IgD-negative memory B cell (primary cell): ENCODE results near the gene TAF11L4. TPM values are rescaled to one million over a fixed set of nuclear protein-coding genes. Genes with fewer than 3 reads are reported as not detected.
"Not testable (repeated sequence)": the region's sequence is repeated elsewhere in the genome, so short reads cannot be mapped to it uniquely, and the experiment has no call there.

ENCODE experiments used
- H3K27ac Mint-ChIP-seq, 3 donors: one replicate each; pipeline ENCODE4 v1.8.0; 2020 to 2022; ENCODE audit warnings: mild to moderate bottlenecking in 3 of 3, mixed read lengths in 3 of 3, moderate library complexity in 1 of 3
- H3K27me3 Mint-ChIP-seq: one replicate; pipeline ENCODE4 v1.8.0; 2021; ENCODE audit warnings: mixed read lengths
- H3K36me3 Mint-ChIP-seq: one replicate; pipeline ENCODE4 v1.8.0; 2020; ENCODE audit warnings: mild to moderate bottlenecking, mixed read lengths
- H3K4me1 Mint-ChIP-seq, 3 donors: one replicate each; pipeline ENCODE4 v1.8.0; 2020 to 2022; ENCODE audit warnings: mixed read lengths in 3 of 3, mild to moderate bottlenecking in 1 of 3
- H3K4me3 Mint-ChIP-seq, 4 donors: one replicate each; pipeline ENCODE4 v1.8.0; 2020 to 2022; ENCODE audit warnings: mild to moderate bottlenecking in 4 of 4, mixed read lengths in 4 of 4, moderate library complexity in 3 of 4
- H3K9me3 Mint-ChIP-seq, 3 donors: one replicate each; pipeline ENCODE4 v1.8.0; 2020 to 2021; ENCODE audit warnings: mixed read lengths in 3 of 3, mild to moderate bottlenecking in 1 of 3
- polyA plus RNA-seq: library from polyadenylated mRNA; unstranded; fragments of 300-500 nt; fragmentation: Illumina TruSeq; gene quantifications from one replicate; pipeline ENCODE4 v1.2.3, GENCODE V29; 2021

Gene TAF11L4
- polyA plus RNA-seq, 1 donor from 2014 or later: not detected

GRCh38 chr5:17524935-17525334, 3.3 kb downstream of the TAF11L4 start, which contains the start of gene TAF11L5:
TSS of gene TAF11L5 (plus strand) at chr5:17525235.
- not testable (repeated sequence) for H3K4me3 Mint-ChIP-seq, H3K4me1 Mint-ChIP-seq, H3K27ac Mint-ChIP-seq, H3K27me3 Mint-ChIP-seq, H3K9me3 Mint-ChIP-seq, H3K36me3 Mint-ChIP-seq

DNA sequence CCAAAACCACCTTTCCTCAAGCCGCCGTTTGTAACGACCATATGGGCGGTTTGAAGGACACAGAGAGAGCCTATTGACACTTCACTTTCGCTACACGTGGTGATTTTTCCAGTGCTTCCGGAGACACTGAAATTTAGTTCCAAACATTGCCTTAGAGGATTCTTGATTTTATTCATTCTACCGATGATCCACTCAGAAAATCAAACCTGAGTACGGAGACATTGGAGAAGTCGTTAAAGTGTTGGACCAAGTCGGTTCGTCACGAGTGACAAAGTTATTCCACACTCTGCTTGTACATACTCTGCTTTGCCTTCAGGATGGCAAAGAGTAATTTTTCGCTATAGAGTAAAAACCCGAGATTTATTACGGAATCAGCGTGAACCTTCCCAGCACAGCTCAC, 4.9 kb downstream of the TAF11L4 start:
- not testable (repeated sequence) for H3K4me1 Mint-ChIP-seq, H3K4me3 Mint-ChIP-seq, H3K9me3 Mint-ChIP-seq, H3K27ac Mint-ChIP-seq, H3K36me3 Mint-ChIP-seq, H3K27me3 Mint-ChIP-seq

DNA sequence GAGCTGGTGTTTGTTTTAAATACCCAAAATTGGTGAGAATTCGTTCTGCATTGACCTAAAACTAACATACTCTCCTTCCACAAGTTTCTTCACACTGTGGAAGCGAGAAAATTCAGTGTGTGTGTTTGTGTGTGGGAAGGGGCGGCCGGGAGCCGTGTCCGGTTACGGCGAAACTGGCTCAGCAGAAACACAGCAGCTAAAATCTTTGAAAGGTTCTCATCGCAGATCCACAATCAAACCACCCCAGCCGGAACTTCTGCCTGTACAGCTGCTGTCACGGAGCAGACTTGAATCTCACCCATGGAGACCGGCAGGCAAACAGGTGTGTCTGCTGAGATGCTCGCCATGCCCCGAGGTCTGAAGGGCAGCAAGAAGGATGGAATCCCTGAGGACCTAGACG, 6.8 kb downstream of the TAF11L4 start, which contains the start of gene TAF11L6:
TSS of gene TAF11L6 (plus strand) at position 301 of the 400 bp plus-strand sequence.
- H3K4me3 Mint-ChIP-seq, H3K4me1 Mint-ChIP-seq, H3K36me3 Mint-ChIP-seq, H3K9me3 Mint-ChIP-seq, H3K27ac Mint-ChIP-seq, H3K27me3 Mint-ChIP-seq: not testable (repeated sequence)

Other genes starting within 250 kb of the TAF11L4 start
- not detected for gene TAF11L2, start 23.6 kb upstream of the TAF11L4 start, polyA plus RNA-seq
- not detected for gene TAF11L3, start 3.4 kb upstream of the TAF11L4 start, polyA plus RNA-seq
- not detected for gene TAF11L5, start 3.4 kb downstream of the TAF11L4 start, polyA plus RNA-seq
- not detected for gene TAF11L6, start 6.9 kb downstream of the TAF11L4 start, polyA plus RNA-seq
- gene TAF11L7, start 64.0 kb downstream of the TAF11L4 start, polyA plus RNA-seq: not detected
- not detected for gene TAF11L8, start 69.2 kb downstream of the TAF11L4 start, polyA plus RNA-seq
- not detected for gene TAF11L9, start 72.6 kb downstream of the TAF11L4 start, polyA plus RNA-seq
- gene TAF11L10, start 76.0 kb downstream of the TAF11L4 start, polyA plus RNA-seq: not detected
- not detected for gene TAF11L11, start 82.4 kb downstream of the TAF11L4 start, polyA plus RNA-seq
- not detected for gene TAF11L12, start 88.6 kb downstream of the TAF11L4 start, polyA plus RNA-seq
- not detected for gene TAF11L13, start 110.3 kb downstream of the TAF11L4 start, polyA plus RNA-seq
- gene TAF11L14, start 112.7 kb downstream of the TAF11L4 start, polyA plus RNA-seq: not detected